Activated naive CD8-positive, alpha-beta T cell treated with anti-CD3 and anti-CD28 coated beads for 36 hours (primary cell): Measurements from ENCODE around the gene NBPF1. TPM values are rescaled to one million over a fixed set of nuclear protein-coding genes. Genes with fewer than 3 reads are reported as not detected.
"Not testable (repeated sequence)": the region's sequence is repeated elsewhere in the genome, so short reads cannot be mapped to it uniquely, and the experiment has no call there.

ENCODE experiments used
- DNase-seq: peaks from one replicate; pipeline ENCODE4 v3.0.0; 2021
- H3K27ac Mint-ChIP-seq: one replicate; pipeline ENCODE4 v1.8.0; 2022; ENCODE audit warnings: mild to moderate bottlenecking, moderate library complexity, mixed read lengths
- H3K27me3 Mint-ChIP-seq: one replicate; pipeline ENCODE4 v1.8.0; 2022; ENCODE audit warnings: mild to moderate bottlenecking, mixed read lengths
- H3K36me3 Mint-ChIP-seq: one replicate; pipeline ENCODE4 v1.8.0; 2021; ENCODE audit warnings: mild to moderate bottlenecking, mixed read lengths
- H3K4me1 Mint-ChIP-seq: one replicate; pipeline ENCODE4 v1.8.0; 2021; ENCODE audit warnings: mixed read lengths
- H3K4me3 Mint-ChIP-seq: one replicate; pipeline ENCODE4 v1.8.0; 2022; ENCODE audit warnings: mild to moderate bottlenecking, moderate library complexity, mixed read lengths
- H3K9me3 Mint-ChIP-seq: one replicate; pipeline ENCODE4 v1.8.0; 2022; ENCODE audit warnings: mixed read lengths
- total RNA-seq, 2 experiments: library from RNA; stranded (reverse); gene quantifications; one replicate each; pipeline ENCODE4 v1.2.3, GENCODE V29; 2021

NBPF1 gene
- 1 to 10 TPM; 5.5 to 5.6 TPM for total RNA-seq

- H3K9me3 Mint-ChIP-seq = no peaks in the 10 kb centered on the region
- H3K27ac Mint-ChIP-seq = no peak within 1 kb of the TSS
- peak; percentile 99 for DNase-seq
- H3K4me1 Mint-ChIP-seq = no peaks in the 10 kb centered on the region
- no peaks in the 10 kb centered on the region for H3K36me3 Mint-ChIP-seq
- no peak within 1 kb of the TSS for H3K4me3 Mint-ChIP-seq
- no peaks in the 10 kb centered on the region for H3K27me3 Mint-ChIP-seq
Observed at GRCh38 chr1:16613185-16614147, at the start of gene NBPF1. Gene NBPF1, minus strand, starts transcription at chr1:16613564.

- H3K36me3 Mint-ChIP-seq, DNase-seq, H3K9me3 Mint-ChIP-seq, H3K4me3 Mint-ChIP-seq, H3K27ac Mint-ChIP-seq, H3K4me1 Mint-ChIP-seq, H3K27me3 Mint-ChIP-seq: not testable (repeated sequence)
Observed at GRCh38 chr1:16658234-16658633, 44.9 kb upstream of the NBPF1 start.

- not testable (repeated sequence) for DNase-seq, H3K27me3 Mint-ChIP-seq, H3K36me3 Mint-ChIP-seq, H3K4me1 Mint-ChIP-seq, H3K9me3 Mint-ChIP-seq, H3K27ac Mint-ChIP-seq, H3K4me3 Mint-ChIP-seq
Observed at GRCh38 chr1:16656981-16657683, 43.8 kb upstream of the NBPF1 start.

- not testable (repeated sequence) for H3K9me3 Mint-ChIP-seq, H3K36me3 Mint-ChIP-seq, DNase-seq, H3K27ac Mint-ChIP-seq, H3K27me3 Mint-ChIP-seq, H3K4me3 Mint-ChIP-seq, H3K4me1 Mint-ChIP-seq
Observed at GRCh38 chr1:16656574-16656973, 43.2 kb upstream of the NBPF1 start.

GRCh38 chr1:16651560-16651959 is 38.2 kb upstream of the NBPF1 start:
- H3K27ac Mint-ChIP-seq, H3K4me1 Mint-ChIP-seq, H3K36me3 Mint-ChIP-seq, H3K9me3 Mint-ChIP-seq, H3K4me3 Mint-ChIP-seq, DNase-seq, H3K27me3 Mint-ChIP-seq: not testable (repeated sequence)

GRCh38 chr1:16649960-16650359 is 36.6 kb upstream of the NBPF1 start:
- not testable (repeated sequence) for H3K4me1 Mint-ChIP-seq, H3K27me3 Mint-ChIP-seq, H3K36me3 Mint-ChIP-seq, H3K9me3 Mint-ChIP-seq, DNase-seq, H3K27ac Mint-ChIP-seq, H3K4me3 Mint-ChIP-seq

- H3K27me3 Mint-ChIP-seq, H3K27ac Mint-ChIP-seq, H3K4me1 Mint-ChIP-seq, DNase-seq, H3K4me3 Mint-ChIP-seq, H3K36me3 Mint-ChIP-seq, H3K9me3 Mint-ChIP-seq: not testable (repeated sequence)
Observed at GRCh38 chr1:16649390-16649789, 36.0 kb upstream of the NBPF1 start.

- not testable (repeated sequence) for H3K27ac Mint-ChIP-seq, H3K4me3 Mint-ChIP-seq
Observed at GRCh38 chr1:16648756-16649155, 35.4 kb upstream of the NBPF1 start.

GRCh38 chr1:16648250-16648649 is 34.9 kb upstream of the NBPF1 start:
- not testable (repeated sequence) for DNase-seq, H3K27me3 Mint-ChIP-seq, H3K4me3 Mint-ChIP-seq

More at GRCh38 chr1:16648756-16649155, 35.4 kb upstream of the NBPF1 start:
- H3K27me3 Mint-ChIP-seq, H3K9me3 Mint-ChIP-seq, H3K36me3 Mint-ChIP-seq, H3K4me1 Mint-ChIP-seq, DNase-seq: not testable (repeated sequence)

GRCh38 chr1:16647179-16648176 is 34.1 kb upstream of the NBPF1 start:
- H3K27ac Mint-ChIP-seq, DNase-seq, H3K9me3 Mint-ChIP-seq, H3K4me1 Mint-ChIP-seq, H3K27me3 Mint-ChIP-seq, H3K36me3 Mint-ChIP-seq: not testable (repeated sequence)
- peak overlapping the region; percentile 38 for H3K4me3 Mint-ChIP-seq

More at GRCh38 chr1:16648250-16648649, 34.9 kb upstream of the NBPF1 start:
- H3K4me1 Mint-ChIP-seq, H3K36me3 Mint-ChIP-seq, H3K9me3 Mint-ChIP-seq, H3K27ac Mint-ChIP-seq: not testable (repeated sequence)

- not testable (repeated sequence) for H3K36me3 Mint-ChIP-seq, H3K4me3 Mint-ChIP-seq, H3K27me3 Mint-ChIP-seq, H3K4me1 Mint-ChIP-seq, DNase-seq, H3K27ac Mint-ChIP-seq, H3K9me3 Mint-ChIP-seq
Observed at GRCh38 chr1:16646716-16647115, 33.4 kb upstream of the NBPF1 start.

- not testable (repeated sequence) for H3K36me3 Mint-ChIP-seq, DNase-seq, H3K27me3 Mint-ChIP-seq, H3K4me1 Mint-ChIP-seq, H3K4me3 Mint-ChIP-seq, H3K27ac Mint-ChIP-seq, H3K9me3 Mint-ChIP-seq
Observed at GRCh38 chr1:16646061-16646664, 32.8 kb upstream of the NBPF1 start.

- not testable (repeated sequence) for DNase-seq, H3K27ac Mint-ChIP-seq, H3K4me1 Mint-ChIP-seq, H3K9me3 Mint-ChIP-seq, H3K27me3 Mint-ChIP-seq, H3K36me3 Mint-ChIP-seq, H3K4me3 Mint-ChIP-seq
Observed at GRCh38 chr1:16645271-16646060, 32.1 kb upstream of the NBPF1 start.
